GM12878 (cell line): ENCODE measurements around the gene KCNB1. TPM values are rescaled to one million over a fixed set of nuclear protein-coding genes. Genes with fewer than 3 reads are reported as not detected.

ENCODE experiments used
- ATAC-seq: fragments of 200-7000 bp; cut with Tn5 transposase; 3 replicates; pipeline ENCODE4 v1.9.1; 2020; ENCODE audit warnings: mild to moderate bottlenecking, moderate library complexity
- BruUV-seq: library from RNA; stranded (reverse); fragments of 400-500 nt; replicated peaks from 2 replicates; lab custom pipeline; 2021; lab: Mats Ljungman, UMichigan
- CTCF ChIA-PET: fragments of 300-600 bp; sonication (Branson Sonifier 250); formaldehyde crosslinking; extraction: SDS; loops from one replicate; lab custom pipeline; 2021; ENCODE audit warnings: inconsistent platforms; lab: Yijun Ruan, JAX
- POLR2A ChIA-PET: fragments of 350-600 bp; formaldehyde crosslinking; extraction: SDS; loops from one replicate; lab custom pipeline; 2021; ENCODE audit warnings: inconsistent platforms; lab: Charles Lee
- RAD21 ChIA-PET: fragments of 300-600 bp; sonication (Branson Sonifier 250); formaldehyde crosslinking; loops from one replicate; lab custom pipeline; 2023; ENCODE audit warnings: antibody characterized with exemption; ENCODE audit not compliant: unreplicated experiment; lab: Charles Lee
- SMC1A ChIA-PET: fragments of 300-600 bp; sonication (Branson Sonifier 250); formaldehyde crosslinking; loops from one replicate; lab custom pipeline; 2023; ENCODE audit not compliant: unreplicated experiment, uncharacterized antibody; lab: Charles Lee
- DNase-seq: peaks from one replicate; pipeline ENCODE4 v3.0.0-alpha.2; 2011; ENCODE audit warnings: low read depth, low spot score
- FAIRE-seq: peaks from 3 replicates; lab custom pipeline; 2011; peaks lifted over from hg19 to GRCh38; lab: Jason Lieb, UNC
- H2AFZ ChIP-seq: 2 replicates; pipeline ENCODE4 v1.6.0; 2011; ENCODE audit warnings: low read depth, low read length, control low read depth; ENCODE audit not compliant: control insufficient read depth
- H3K27ac ChIP-seq: 2 replicates; pipeline ENCODE4 v1.5.1; 2011; ENCODE audit warnings: control low read depth; ENCODE audit not compliant: control insufficient read depth, insufficient read depth
- H3K27me3 ChIP-seq, 2 experiments: replicated peaks in 1 of 2; 2 replicates each; pipeline versions ENCODE4 v1.6.0 to v1.6.1; 2011; ENCODE audit warnings: low read length in 1 of 2; ENCODE audit not compliant: control insufficient read depth in 2 of 2, insufficient read depth in 2 of 2
- H3K36me3 ChIP-seq, 2 experiments: 2 replicates each; pipeline ENCODE4 v1.5.1; 2011; ENCODE audit warnings: low read length in 1 of 2; ENCODE audit not compliant: control insufficient read depth in 2 of 2, insufficient read depth in 2 of 2
- H3K4me1 ChIP-seq: 2 replicates; pipeline ENCODE4 v1.6.1; 2011; ENCODE audit warnings: mild to moderate bottlenecking, low read length, moderate library complexity, mixed read lengths; ENCODE audit not compliant: control insufficient read depth, insufficient read depth
- H3K4me2 ChIP-seq: 2 replicates; pipeline ENCODE4 v1.6.0; 2011; ENCODE audit warnings: control low read depth; ENCODE audit not compliant: control insufficient read depth, insufficient read depth
- H3K4me3 ChIP-seq: fragments of 200-600 bp; sonication (generic); 2 replicates; pipeline ENCODE4 v1.5.1; 2016
- H3K79me2 ChIP-seq: 2 replicates; pipeline ENCODE4 v1.6.0; 2011; ENCODE audit warnings: low read length; ENCODE audit not compliant: control insufficient read depth, insufficient read depth
- H3K9ac ChIP-seq: 2 replicates; pipeline ENCODE4 v1.8.0; 2011; ENCODE audit warnings: low read length, control low read depth, mixed read lengths; ENCODE audit not compliant: control insufficient read depth, insufficient read depth
- H3K9me3 ChIP-seq: replicated peaks from 3 replicates; pipeline ENCODE4 v1.5.1; 2011; ENCODE audit warnings: mild to moderate bottlenecking, low read length; ENCODE audit not compliant: control insufficient read depth, insufficient read depth
- H4K20me1 ChIP-seq: 2 replicates; pipeline ENCODE4 v1.6.0; 2011; ENCODE audit not compliant: control insufficient read depth, insufficient read depth
- BCL11A ChIP-seq: IDR thresholded peaks from 2 replicates; pipeline ENCODE4 v1.6.1; 2011; ENCODE audit warnings: low read depth, low read length
- CBX3 ChIP-seq: fragments of 200-600 bp; sonication (generic); IDR thresholded peaks from 2 replicates; pipeline ENCODE4 v1.6.1; 2016; ENCODE audit warnings: low read depth, borderline replicate concordance
- CHD4 ChIP-seq: fragments of 200-600 bp; sonication (generic); IDR thresholded peaks from 2 replicates; pipeline ENCODE4 v1.6.1; 2016; ENCODE audit warnings: mild to moderate bottlenecking
- CTCF ChIP-seq, 3 experiments: IDR thresholded peaks in 2 of 3; conservative IDR thresholded peaks in 1 of 3; 2 replicates each; pipeline ENCODE4 v1.5.1; 2011; ENCODE audit warnings: low read depth in 3 of 3, low read length in 3 of 3, mild to moderate bottlenecking in 3 of 3, control low read depth in 2 of 3, moderate library complexity in 2 of 3, inconsistent platforms in 1 of 3, mixed read lengths in 1 of 3; ENCODE audit not compliant: control insufficient read depth in 2 of 3, insufficient read depth in 1 of 3; ENCODE audit errors: extremely low read depth in 1 of 3
- DPF2 ChIP-seq: fragments of 450-650 bp; IDR thresholded peaks from 2 replicates; pipeline ENCODE4 v1.6.1; 2017; ENCODE audit warnings: mild to moderate bottlenecking
- EGR1 ChIP-seq, 2 experiments: IDR thresholded peaks; 1 replicate in 1 of 2; 2 replicates in 1 of 2; pipeline ENCODE4 v1.6.1; 2011 to 2012; ENCODE audit warnings: low read depth in 2 of 2, low read length in 2 of 2, borderline replicate concordance in 1 of 2, mild to moderate bottlenecking in 1 of 2, moderate library complexity in 1 of 2
- ETV6 ChIP-seq, 2 experiments: fragments of 450-650 bp in 1 of 2; IDR thresholded peaks in 1 of 2; conservative IDR thresholded peaks in 1 of 2; 2 replicates each; pipeline ENCODE4 v1.6.1; 2014; ENCODE audit warnings: antibody characterized with exemption in 1 of 2, borderline replicate concordance in 1 of 2, low read depth in 1 of 2, mild to moderate bottlenecking in 1 of 2, moderate library complexity in 1 of 2
- JUNB ChIP-seq: IDR thresholded peaks from 2 replicates; pipeline ENCODE4 v1.6.1; 2016; ENCODE audit warnings: antibody characterized with exemption, mild to moderate bottlenecking
- JUND ChIP-seq: IDR thresholded peaks from 2 replicates; pipeline ENCODE4 v1.6.1; 2012; ENCODE audit warnings: low read depth, mild to moderate bottlenecking, low read length, improper control_type of control experiment, moderate library complexity
- LARP7 ChIP-seq: fragments of 450-650 bp; IDR thresholded peaks from 2 replicates; pipeline ENCODE4 v1.6.1; 2017; ENCODE audit warnings: mild to moderate bottlenecking
- SMAD1 ChIP-seq: fragments of 450-650 bp; IDR thresholded peaks from 2 replicates; pipeline ENCODE4 v1.6.1; 2018; ENCODE audit warnings: mild to moderate bottlenecking, low read depth; ENCODE audit not compliant: partially characterized antibody
- SMC3 ChIP-seq: IDR thresholded peaks from 2 replicates; pipeline ENCODE4 v1.6.1; 2011; ENCODE audit warnings: low read length, improper control_type of control experiment, borderline replicate concordance
- SUZ12 ChIP-seq: fragments of 200-600 bp; sonication (generic); IDR thresholded peaks from one replicate; pipeline ENCODE4 v1.6.1; 2018; ENCODE audit warnings: antibody characterized with exemption, mild to moderate bottlenecking; ENCODE audit not compliant: unreplicated experiment
- TCF12 ChIP-seq: IDR thresholded peaks from 2 replicates; pipeline ENCODE4 v1.6.1; 2011; ENCODE audit warnings: low read depth, mild to moderate bottlenecking, low read length
- ZBTB33 ChIP-seq: fragments of 450-650 bp; IDR thresholded peaks from 2 replicates; pipeline ENCODE4 v1.6.1; 2017; ENCODE audit warnings: mild to moderate bottlenecking
- ZNF24 ChIP-seq: fragments of 450-650 bp; IDR thresholded peaks from 2 replicates; pipeline ENCODE4 v1.6.1; 2017; ENCODE audit warnings: antibody characterized with exemption, mild to moderate bottlenecking
- WGBS: methylation state at CpG from one replicate; pipeline ENCODE4 v1.1.6; 2016; ENCODE audit warnings: low lambda C conversion rate; ENCODE audit not compliant: insufficient replicate concordance, insufficient coverage; ENCODE audit errors: missing lambda C conversion rate; 5-methylcytosine and 5-hydroxymethylcytosine counted together
- in situ Hi-C: fragments of 300-500 bp; cut with MboI; formaldehyde crosslinking; loops from 9 replicates; pipeline ENCODE4 v1.14.3; 2018; ENCODE audit warnings: mixed read lengths
- intact Hi-C: fragments of 100-400 bp; cut with micrococcal nuclease; formaldehyde crosslinking; loops from one replicate; pipeline ENCODE4 v1.14.2; 2022; ENCODE audit not compliant: unreplicated experiment
- polyA plus RNA-seq, 11 experiments: library from polyadenylated mRNA; depleted of rRNA in 4 of 11; unstranded in 6 of 11; stranded (reverse) in 5 of 11; fragments of >200 nt; fragmentation: Nextera tagmentation in 4 of 11; fragmentation: Illumina TruSeq in 1 of 11; extraction: Ambion mirVana in 4 of 11; extraction: Trizol in 1 of 11; gene quantifications; 1 replicate in 1 of 11; 2 replicates in 10 of 11; pipeline versions ENCODE4 v1.2.1 to v1.2.3, GENCODE V29; 2011 to 2016; ENCODE audit warnings: inconsistent platforms in 2 of 11, missing spikeins in 2 of 11, low read depth in 1 of 11
- total RNA-seq, 4 experiments: library from RNA; depleted of rRNA in 3 of 4; stranded (reverse); fragments of >200 nt in 3 of 4; fragmentation: Illumina TruSeq in 1 of 4; extraction: Trizol in 1 of 4; gene quantifications; 2 replicates each; pipeline versions ENCODE4 v1.2.1 to v1.2.3, GENCODE V29; 2013 to 2021
- TF ChIP-seq, protein P1 (sequence below): IDR thresholded peaks from 2 replicates; pipeline ENCODE4 v1.6.1; 2011; ENCODE audit warnings: borderline replicate concordance, low read depth, mild to moderate bottlenecking, moderate library complexity, low read length; ENCODE audit not compliant: insufficient read depth, poor library complexity, severe bottlenecking

KCNB1 gene
- total and polyA plus RNA-seq, 10 of the 15 experiments (the other 5 are each of a cell fraction or from before 2014, with no cell fraction given) = 0.02 to 0.08 (median 0.03) TPM; not detected in 7

GRCh38 chr20:49519777-49520359, 37.4 kb upstream of the KCNB1 start:
- BruUV-seq = no TSS peak
- no peak overlapping the region for H3K4me3 ChIP-seq
- FAIRE-seq (no peak), DNase-seq (no peak), ATAC-seq (no peak; the same call in 2 of the 3 replicates)
- WGBS = 25% methylated on average over 5 of the region's 5 CpGs
- H3K27me3 ChIP-seq = peaks cover 0 to 5% of the 10 kb centered on the region in 2 experiments; a peak in 2 of 4 replicates
- no peaks in the 10 kb centered on the region for H3K79me2 ChIP-seq
- H3K4me1 ChIP-seq = no peaks in the 10 kb centered on the region
- no peak overlapping the region for H3K4me2 ChIP-seq
- ChIA-PET CTCF (no interaction called here), SMC1A (no interaction called here), POLR2A (no interaction called here), RAD21 (no interaction called here)
- no peak overlapping the region for H2AFZ ChIP-seq
- intact Hi-C loops (no loop called here), in situ Hi-C loops (loop anchor here (25.0 kb wide), 1 partner anchor 183 kb away; no protein-coding TSS in a partner anchor)
- H3K27ac ChIP-seq = no peak overlapping the region
- H3K9me3 ChIP-seq = no peaks in the 10 kb centered on the region; the same call in 2 of the 3 replicates
- no peaks in the 10 kb centered on the region for H3K36me3 ChIP-seq
- TF ChIP-seq CBX3 (no peak), CHD4 (no peak), CTCF (IDR thresholded peaks at IDR 0.05 in 2 of 3, conservative IDR thresholded peaks at IDR 0.05 in 1 of 3; ENCODE audit: control insufficient read depth in 2 of 3, extremely low read depth in 1 of 3, insufficient read depth in 1 of 3, low read depth in 3 of 3, low read length in 3 of 3) (no peak), ETV6 (conservative IDR thresholded peaks at IDR 0.05 in 1 of 2, IDR thresholded peaks at IDR 0.05 in 1 of 2; ENCODE audit: borderline replicate concordance in 1 of 2, low read depth in 1 of 2) (no peak), SMC3 (no peak), SMAD1 (no peak), ZBTB33 (no peak), JUND (no peak), ZNF24 (no peak), DPF2 (no peak), JUNB (no peak), TCF12 (no peak), BCL11A (no peak), LARP7 (no peak), SUZ12 (no peak), EGR1 (IDR thresholded peaks at IDR 0.05; ENCODE audit: borderline replicate concordance in 1 of 2, low read depth in 2 of 2, low read length in 2 of 2) (no peak)
- TF ChIP-seq, protein P1, sequence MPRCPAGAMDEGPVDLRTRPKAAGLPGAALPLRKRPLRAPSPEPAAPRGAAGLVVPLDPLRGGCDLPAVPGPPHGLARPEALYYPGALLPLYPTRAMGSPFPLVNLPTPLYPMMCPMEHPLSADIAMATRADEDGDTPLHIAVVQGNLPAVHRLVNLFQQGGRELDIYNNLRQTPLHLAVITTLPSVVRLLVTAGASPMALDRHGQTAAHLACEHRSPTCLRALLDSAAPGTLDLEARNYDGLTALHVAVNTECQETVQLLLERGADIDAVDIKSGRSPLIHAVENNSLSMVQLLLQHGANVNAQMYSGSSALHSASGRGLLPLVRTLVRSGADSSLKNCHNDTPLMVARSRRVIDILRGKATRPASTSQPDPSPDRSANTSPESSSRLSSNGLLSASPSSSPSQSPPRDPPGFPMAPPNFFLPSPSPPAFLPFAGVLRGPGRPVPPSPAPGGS = no peak
- H3K9ac ChIP-seq = no peak overlapping the region
- H4K20me1 ChIP-seq = no peaks in the 10 kb centered on the region
